Esophagus muscularis mucosa (tissue), 4 donors: ENCODE data around the gene HOXC5. TPM values are rescaled to one million over a fixed set of nuclear protein-coding genes. Genes with fewer than 3 reads are reported as not detected.

Experiments used
- DNase-seq: peaks from one replicate; pipeline ENCODE4 v3.0.0-alpha.2; 2017; ENCODE audit errors: extremely low spot score
- H3K27ac ChIP-seq, 4 donors: fragments of 200-600 bp; sonication (generic); replicated peaks in 1 of 4; 1 replicate in 3 of 4; 2 replicates in 1 of 4; pipeline ENCODE4 v1.5.1; 2016 to 2019; ENCODE audit warnings: mild to moderate bottlenecking in 1 of 4
- H3K27me3 ChIP-seq, 4 donors: fragments of 200-600 bp; sonication (generic); one replicate each; pipeline versions ENCODE4 v1.5.1 to v1.6.0; 2016 to 2019
- H3K36me3 ChIP-seq, 4 donors: fragments of 200-600 bp; sonication (generic); one replicate each; pipeline ENCODE4 v1.5.1; 2016 to 2019
- H3K4me1 ChIP-seq, 4 donors: fragments of 200-600 bp; sonication (generic); one replicate each; pipeline ENCODE4 v1.5.1; 2016 to 2019
- H3K4me3 ChIP-seq, 4 donors: fragments of 200-600 bp; sonication (generic); 1 replicate in 2 of 4; 2 replicates in 2 of 4; pipeline ENCODE4 v1.5.1; 2016 to 2019; ENCODE audit warnings: mild to moderate bottlenecking in 4 of 4, moderate library complexity in 1 of 4
- H3K9me3 ChIP-seq, 4 donors: fragments of 200-600 bp; sonication (generic); 1 replicate in 3 of 4; 2 replicates in 1 of 4; pipeline ENCODE4 v1.5.1; 2016 to 2019
- CTCF ChIP-seq, 3 experiments: fragments of 200-600 bp in 2 of 3; fragments of 450-650 bp in 1 of 3; sonication (generic) in 2 of 3; IDR thresholded peaks; one replicate each; pipeline ENCODE4 v1.5.1; 2017 to 2019; ENCODE audit warnings: antibody characterized with exemption in 3 of 3, mild to moderate bottlenecking in 2 of 3, moderate library complexity in 1 of 3
- EP300 ChIP-seq: sonication (generic); formaldehyde crosslinking; IDR thresholded peaks from one replicate; pipeline ENCODE4 v1.6.1; 2017; ENCODE audit warnings: antibody characterized with exemption
- POLR2A ChIP-seq: fragments of 450-650 bp; IDR thresholded peaks from one replicate; pipeline ENCODE4 v1.6.1; 2017; ENCODE audit warnings: antibody characterized with exemption, moderate library complexity, mild to moderate bottlenecking, low read depth
- POLR2AphosphoS5 ChIP-seq, 2 donors: sonication (generic); formaldehyde crosslinking; IDR thresholded peaks; one replicate each; pipeline ENCODE4 v1.6.1; 2017; ENCODE audit warnings: antibody characterized with exemption in 2 of 2
- whole genome bisulfite sequencing: methylation state at CpG from one replicate; pipeline ENCODE4 v1.1.5; 2018; 5-methylcytosine and 5-hydroxymethylcytosine counted together
- intact Hi-C: fragments of 100-400 bp; cut with DNase I; formaldehyde crosslinking; loops from one replicate; pipeline ENCODE4 v1.15.1; 2023
- total RNA-seq, 4 donors: library from RNA; depleted of rRNA; stranded (reverse); fragments of >200 nt; gene quantifications; one replicate each; pipeline versions ENCODE4 v1.1.0 to v1.2.1, GENCODE V29; 2016

Gene HOXC5
- total RNA-seq, 4 donors from 2014 or later, result 0.83 to 2.0 TPM; not detected in 2

GRCh38 chr12:54048406-54049093 lies 15.7 kb downstream of the HOXC5 start:
- WGBS, result 75% methylated on average over 3 of the region's 3 CpGs

GRCh38 chr12:54049108-54049507 lies 16.3 kb downstream of the HOXC5 start:
- no peak overlapping the region for H3K4me3 ChIP-seq
- H3K36me3 ChIP-seq, result no peaks in the 10 kb centered on the region
- H3K9me3 ChIP-seq, result no peaks in the 10 kb centered on the region
- H3K27ac ChIP-seq, result no peak overlapping the region
- DNase-seq, result no peak
- TF ChIP-seq EP300 (no peak), CTCF (IDR thresholded peaks at IDR 0.05) (no peak), POLR2AphosphoS5 (IDR thresholded peaks at IDR 0.05) (no peak), POLR2A (no peak)
- peaks cover 17 to 38% (median 33%) of the 10 kb centered on the region in 4 donors for H3K4me1 ChIP-seq
- 75% methylated on average over 6 of the region's 6 CpGs for WGBS
- H3K27me3 ChIP-seq, result peaks cover 0 to 57% (median 2%) of the 10 kb centered on the region in 4 donors
- intact Hi-C loops, result no loop called here

More at GRCh38 chr12:54048406-54049093, 15.7 kb downstream of the HOXC5 start:
- Histone ChIP-seq H3K27ac (no peak overlapping the region), H3K27me3 (peaks cover 0 to 52% (median 2%) of the 10 kb centered on the region in 4 donors), H3K4me3 (no peak overlapping the region), H3K4me1 (peaks cover 17 to 35% (median 33%) of the 10 kb centered on the region in 4 donors), H3K36me3 (no peaks in the 10 kb centered on the region), H3K9me3 (no peaks in the 10 kb centered on the region)
- TF ChIP-seq POLR2A, result no peak
- no peak for TF ChIP-seq EP300
- TF ChIP-seq CTCF (IDR thresholded peaks at IDR 0.05), result no peak
- no peak for TF ChIP-seq POLR2AphosphoS5 (IDR thresholded peaks at IDR 0.05)
- intact Hi-C loops, result no loop called here
- DNase-seq, result no peak

- no peaks in the 10 kb centered on the region for H3K9me3 ChIP-seq
- no peaks in the 10 kb centered on the region for H3K36me3 ChIP-seq
- H3K4me3 ChIP-seq, result peak overlapping the region in 1 of 4 donors; percentile 1
- H3K27ac ChIP-seq, result peak overlapping the region in 1 of 4 donors; percentile 34
- WGBS, result 44% methylated on average over 2 of the region's 2 CpGs
- DNase-seq, result no peak
- peaks cover 0 to 54% (median 2%) of the 10 kb centered on the region in 4 donors for H3K27me3 ChIP-seq
- TF ChIP-seq POLR2A (no peak), POLR2AphosphoS5 (IDR thresholded peaks at IDR 0.05) (no peak), EP300 (no peak), CTCF (IDR thresholded peaks at IDR 0.05) (no peak)
- intact Hi-C loops, result no loop called here
- peaks cover 17 to 52% (median 44%) of the 10 kb centered on the region in 4 donors for H3K4me1 ChIP-seq
These were observed 17.6 kb downstream of the HOXC5 start for GRCh38 chr12:54050482-54050810.

GRCh38 chr12:54051026-54051842 lies 18.4 kb downstream of the HOXC5 start:
- Histone ChIP-seq H3K4me1 (peaks cover 17 to 59% (median 51%) of the 10 kb centered on the region in 4 donors), H3K36me3 (no peaks in the 10 kb centered on the region), H3K27ac (peak overlapping the region in 2 of 4 donors; percentile 79 to 82), H3K9me3 (no peaks in the 10 kb centered on the region), H3K27me3 (peaks cover 0 to 46% (median 2%) of the 10 kb centered on the region in 4 donors), H3K4me3 (no peak overlapping the region)
- 73% methylated on average over 12 of the region's 12 CpGs for WGBS
- intact Hi-C loops, result no loop called here
- TF ChIP-seq POLR2A, result no peak
- no peak for TF ChIP-seq POLR2AphosphoS5 (IDR thresholded peaks at IDR 0.05)
- TF ChIP-seq CTCF (IDR thresholded peaks at IDR 0.05), result no peak
- TF ChIP-seq EP300, result no peak
- no peak for DNase-seq
